ENCODE results near the gene TTC28.
A peak's percentile ranks its signal among the peaks of the same experiment; 100 is the strongest.

TTC28 gene

GRCh38 chr22:28346308-28346707, 333.3 kb downstream of the TTC28 start:
- no peak for DNase-seq

GRCh38 chr22:28344918-28345703, 334.5 kb downstream of the TTC28 start:
- no peak for DNase-seq

- no peak for DNase-seq
Measured at GRCh38 chr22:28341001-28341400, 338.6 kb downstream of the TTC28 start.

- DNase-seq, result no peak
Measured at GRCh38 chr22:28333088-28333487, 346.6 kb downstream of the TTC28 start.

DNA sequence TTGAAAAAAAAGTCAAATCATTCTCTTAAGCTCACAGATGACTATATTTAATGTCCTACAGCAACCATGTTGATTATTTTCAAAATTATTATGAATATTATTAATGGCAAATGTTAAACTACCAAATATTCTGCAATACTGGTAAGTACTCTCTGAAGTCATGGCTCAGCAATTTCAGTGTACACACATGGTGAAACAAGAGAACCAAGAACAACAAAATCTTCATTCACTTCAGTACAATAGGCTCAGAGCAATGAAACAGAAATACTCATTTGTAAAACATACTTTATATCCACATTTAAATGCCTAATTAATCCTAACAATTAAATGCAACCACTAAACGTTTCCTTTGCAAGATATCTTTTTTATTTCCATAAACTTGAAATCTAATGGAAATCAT, 347.2 kb downstream of the TTC28 start:
- DNase-seq, result no peak

DNA sequence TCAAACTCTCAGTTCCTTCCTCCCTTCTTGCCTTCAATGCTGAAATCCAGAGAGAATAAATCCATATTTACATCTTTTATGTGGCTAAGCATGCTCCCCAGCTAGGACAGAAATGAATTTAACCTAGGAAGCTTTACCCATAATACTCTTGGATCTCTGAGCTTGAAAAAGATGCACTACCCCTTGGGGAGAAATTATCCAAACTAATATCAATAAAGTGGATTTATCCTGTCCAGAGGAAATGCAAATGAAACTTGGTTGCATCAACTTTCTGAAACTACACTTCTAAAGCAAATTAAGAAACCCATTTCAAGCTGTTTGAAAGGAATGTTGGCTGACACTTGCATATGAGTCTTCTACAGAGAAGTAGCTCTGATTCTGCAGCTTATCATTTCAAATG, 347.9 kb downstream of the TTC28 start:
- DNase-seq, result no peak

- DNase-seq, result no peak
Measured at GRCh38 chr22:28329186-28330073, 350.2 kb downstream of the TTC28 start.

- no peak for DNase-seq
Measured at GRCh38 chr22:28328756-28329155, 350.9 kb downstream of the TTC28 start.

- DNase-seq, result no peak
Measured at GRCh38 chr22:28316014-28316413, 363.6 kb downstream of the TTC28 start.

DNA sequence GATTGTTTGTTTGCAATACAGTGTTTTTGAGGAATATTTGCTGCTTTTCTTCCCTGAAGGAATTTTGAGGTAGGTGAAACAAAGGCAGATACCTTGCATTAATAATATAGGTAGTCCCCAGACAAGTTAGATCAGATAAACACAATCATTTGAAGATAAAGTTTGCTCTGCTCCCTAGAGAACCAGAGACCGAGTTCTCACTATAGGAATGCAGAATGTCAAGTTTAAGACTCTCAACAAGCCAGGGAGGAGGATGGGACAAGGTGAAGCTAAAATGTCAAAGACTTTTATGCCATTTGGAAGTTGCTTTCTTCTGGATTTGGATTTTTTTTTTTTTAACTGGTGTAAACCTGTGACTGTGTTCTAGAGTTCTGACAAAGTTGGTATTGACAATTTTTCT, 364.7 kb downstream of the TTC28 start:
- DNase-seq, result no peak

GRCh38 chr22:28310299-28310698, 369.3 kb downstream of the TTC28 start:
- no peak for DNase-seq

DNA sequence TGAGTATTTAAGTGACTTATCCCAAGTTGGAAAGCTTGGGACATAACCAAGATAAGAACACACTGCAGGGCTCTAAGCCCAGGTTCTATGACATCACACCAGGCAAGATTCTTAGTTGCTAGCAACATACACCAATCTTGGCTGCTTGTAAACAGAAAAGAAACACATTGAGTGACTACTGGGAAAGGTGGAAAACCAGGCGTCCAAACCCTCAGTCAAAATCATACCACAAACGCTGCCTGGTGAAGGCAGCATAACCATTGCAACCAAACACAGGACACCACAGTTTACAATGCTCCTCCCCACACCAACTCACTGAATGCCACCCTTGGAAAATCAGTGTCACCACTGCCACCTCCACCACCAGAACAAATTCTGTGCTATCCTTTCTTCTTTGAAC, 379.9 kb downstream of the TTC28 start:
- DNase-seq, result no peak

GRCh38 chr22:28299309-28299708, 380.3 kb downstream of the TTC28 start:
- DNase-seq, result no peak

DNA sequence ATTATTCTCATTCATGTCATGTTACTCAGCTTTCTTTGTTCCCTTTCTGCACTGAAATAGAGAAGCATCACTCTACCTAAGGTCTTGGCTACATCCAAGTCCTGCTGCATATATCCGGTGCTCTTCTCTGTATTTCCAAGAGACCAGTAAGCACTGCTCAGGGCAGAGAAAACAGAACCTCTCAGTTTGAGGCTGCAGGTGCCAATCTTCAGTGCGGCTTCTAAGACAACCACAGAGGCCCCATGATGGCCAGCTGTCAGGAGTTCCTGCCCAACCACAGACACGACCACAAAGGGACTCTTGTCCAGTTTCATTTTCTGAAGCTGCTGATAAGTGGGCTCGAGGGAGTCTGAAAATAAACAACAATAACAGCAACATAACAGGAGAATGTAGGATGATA, 382.1 kb downstream of the TTC28 start:
- DNase-seq, result peak; percentile 24

GRCh38 chr22:28296452-28296851, 383.2 kb downstream of the TTC28 start:
- no peak for DNase-seq

DNA sequence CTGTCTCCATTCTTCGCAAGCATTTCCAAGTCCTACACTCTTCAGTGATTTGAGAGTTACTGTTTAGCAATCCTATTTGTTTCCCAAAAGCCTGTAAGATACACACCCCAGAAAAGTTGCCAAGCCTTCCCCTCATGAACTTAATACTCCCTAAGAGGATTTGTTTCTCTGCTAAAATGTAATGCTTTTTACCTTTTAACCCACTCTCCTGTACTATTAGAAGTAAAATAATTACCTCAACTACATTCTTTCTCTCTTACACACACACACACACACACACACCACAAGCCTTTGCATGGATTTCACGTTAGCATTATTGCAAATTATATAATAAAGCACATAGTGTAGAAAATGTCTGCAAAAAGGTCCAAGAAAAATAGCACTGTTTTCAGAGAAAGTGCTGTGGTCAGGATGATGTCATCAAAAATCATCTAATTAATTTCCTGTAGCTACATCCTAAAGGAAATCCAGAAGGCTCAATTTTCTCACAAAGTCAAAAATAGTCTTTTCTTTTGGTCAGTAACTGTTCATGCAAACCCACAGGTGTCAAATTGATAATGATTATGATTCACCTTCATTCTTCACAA, 396.5 kb downstream of the TTC28 start:
- DNase-seq, result no peak

DNA sequence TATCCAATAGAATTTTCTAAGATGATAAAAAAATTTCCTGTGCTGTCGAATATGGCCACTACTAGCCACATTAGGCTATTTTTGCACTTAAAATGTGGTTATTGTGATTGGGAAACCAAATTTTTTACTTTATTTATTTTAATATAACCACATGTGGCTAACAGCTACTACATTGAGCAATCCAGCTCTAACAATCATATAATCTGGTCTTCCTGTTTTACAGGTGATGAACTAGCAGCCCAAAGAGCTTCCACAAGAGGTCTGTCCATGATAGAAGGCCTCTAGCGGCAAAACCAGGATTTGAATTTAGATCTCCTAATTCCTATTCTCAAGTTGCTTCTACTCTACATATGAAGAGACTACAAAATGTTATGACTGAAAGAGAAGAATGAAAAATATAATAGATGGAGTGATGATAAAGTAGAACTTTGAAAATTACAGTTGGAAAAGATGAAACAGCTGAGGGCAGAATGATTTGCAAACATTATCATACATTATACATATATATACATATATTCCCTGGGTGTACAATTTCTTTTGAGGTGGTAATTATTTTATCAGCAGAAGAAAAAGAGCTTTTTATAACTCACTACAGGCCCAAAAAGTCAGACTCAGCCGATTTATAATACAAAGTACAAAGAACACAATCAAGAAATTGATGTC, 397.1 kb downstream of the TTC28 start:
- DNase-seq, result no peak

DNA sequence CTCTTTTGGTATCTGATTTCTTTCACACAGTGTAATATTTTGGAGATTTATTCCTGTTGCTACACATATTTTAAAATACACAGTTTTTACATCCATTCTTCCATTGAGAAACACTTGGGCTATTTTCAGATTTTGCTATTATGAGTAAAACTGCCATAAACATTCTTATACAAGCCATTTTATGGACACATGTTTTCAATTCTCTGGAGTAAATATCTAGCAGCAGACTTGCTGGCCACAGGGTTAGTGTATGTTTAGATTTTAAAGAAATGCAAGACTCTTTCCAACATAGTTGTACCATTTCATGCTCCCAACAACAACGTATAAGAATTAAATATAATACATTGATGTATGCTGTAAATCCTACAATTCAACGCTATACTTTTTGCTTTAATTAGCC, 399.8 kb downstream of the TTC28 start:
- no peak for DNase-seq

DNA sequence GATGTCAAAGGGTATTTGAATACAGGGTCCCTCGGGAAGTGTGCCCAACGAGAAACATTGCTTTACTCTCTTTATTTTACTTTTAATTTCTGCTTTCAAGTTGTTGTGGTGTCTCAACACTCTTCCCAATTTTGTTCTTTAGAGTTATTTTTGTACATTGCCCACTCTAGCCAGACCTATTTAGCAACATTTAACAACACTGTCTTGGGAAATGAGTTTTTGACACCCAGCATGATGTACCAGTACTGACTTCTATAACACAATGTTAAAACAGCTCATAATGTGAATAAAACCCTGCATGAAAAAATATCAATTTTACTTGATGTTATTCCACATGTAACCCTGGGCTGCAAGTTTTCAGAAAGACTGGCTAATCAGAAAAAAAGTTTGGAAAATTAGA, 410.4 kb downstream of the TTC28 start:
- DNase-seq, result no peak

DNA sequence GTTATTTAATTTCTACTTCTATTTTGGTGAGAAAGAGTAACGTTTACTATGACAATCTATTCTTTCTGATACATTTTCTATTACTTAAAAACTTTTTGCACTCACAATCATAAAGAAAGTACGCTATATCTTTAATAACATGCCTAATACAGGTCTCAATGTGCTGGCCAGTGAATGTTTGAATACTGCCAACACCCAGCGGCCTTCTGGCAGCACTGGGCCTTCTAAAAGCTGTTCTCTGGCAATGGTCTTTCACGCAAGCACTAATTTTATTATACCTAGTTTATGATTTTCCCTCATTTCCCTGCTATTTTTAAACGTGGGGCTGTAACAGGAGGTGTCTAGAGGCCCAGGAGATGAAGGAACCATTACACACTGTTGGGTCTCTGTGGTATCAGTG, 410.8 kb downstream of the TTC28 start:
- no peak for DNase-seq

DNA sequence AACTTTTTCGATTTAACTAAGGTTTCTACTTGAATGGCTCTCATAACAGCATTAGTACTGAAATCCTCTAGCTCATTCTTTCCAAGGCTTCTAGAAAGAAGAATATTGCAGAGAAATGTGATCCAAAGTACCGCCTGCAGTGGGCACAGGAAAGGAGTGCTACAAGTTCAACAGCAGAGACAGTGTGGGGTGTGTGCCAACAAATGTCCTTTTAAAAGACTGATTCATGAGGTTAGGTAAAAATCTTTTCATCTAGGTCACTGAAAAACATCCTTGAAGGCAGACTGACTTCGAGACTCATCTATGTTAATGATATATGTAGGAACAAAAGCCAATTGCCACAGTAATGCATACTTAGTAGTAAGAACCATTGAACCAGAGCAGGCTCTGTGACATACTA, 411.5 kb downstream of the TTC28 start:
- DNase-seq, result no peak

DNA sequence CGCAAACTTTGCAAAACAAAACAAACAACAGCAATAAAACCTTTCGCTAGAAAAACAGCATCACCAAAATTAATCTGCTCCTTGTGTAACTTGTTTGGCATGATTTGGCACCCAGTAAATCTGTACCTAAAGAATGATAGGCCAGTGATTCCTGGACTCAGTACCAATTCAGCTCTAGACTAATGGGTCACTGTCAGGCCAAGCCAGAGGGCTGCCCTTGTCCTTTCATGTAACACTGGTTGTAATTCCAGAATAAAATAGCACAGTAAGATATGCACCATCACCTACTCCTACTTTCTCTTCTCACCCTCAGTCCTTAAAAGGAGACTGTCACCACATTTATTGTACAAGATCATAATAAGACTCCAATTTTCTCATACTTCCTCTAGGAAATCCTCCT, 419.0 kb downstream of the TTC28 start:
- DNase-seq, result no peak

GRCh38 chr22:28259774-28260312, 419.8 kb downstream of the TTC28 start:
- no peak for DNase-seq

Measured in NCI-H2107 (cell line).